Muscle layer of colon (tissue), 2 donors: ENCODE results near the gene HABP2.

ENCODE experiments used
- H3K27ac ChIP-seq: one replicate; pipeline ENCODE4 v1.7.0; 2013; ENCODE audit warnings: low read depth, mild to moderate bottlenecking, low read length, moderate library complexity
- H3K27me3 ChIP-seq, 2 donors: one replicate each; pipeline ENCODE4 v1.7.0; 2013; ENCODE audit warnings: low read length in 2 of 2, mild to moderate bottlenecking in 2 of 2; ENCODE audit not compliant: insufficient read depth in 2 of 2, control insufficient read depth in 1 of 2
- H3K36me3 ChIP-seq: one replicate; pipeline ENCODE4 v1.7.0; 2013; ENCODE audit warnings: mild to moderate bottlenecking, low read length; ENCODE audit not compliant: insufficient read depth
- H3K4me1 ChIP-seq: one replicate; pipeline ENCODE4 v1.7.0; 2013; ENCODE audit warnings: mild to moderate bottlenecking, low read length; ENCODE audit not compliant: insufficient read depth
- H3K4me3 ChIP-seq, 2 donors: one replicate each; pipeline ENCODE4 v1.7.0; 2013; ENCODE audit warnings: low read length in 2 of 2, low read depth in 1 of 2, mild to moderate bottlenecking in 1 of 2, moderate library complexity in 1 of 2
- H3K9ac ChIP-seq: one replicate; pipeline ENCODE4 v1.7.0; 2013; ENCODE audit warnings: low read length
- H3K9me3 ChIP-seq: one replicate; pipeline ENCODE4 v1.7.0; 2013; ENCODE audit warnings: mild to moderate bottlenecking, low read length
- donor health status: abdominal sarcoma.
- donor health status: Adenocarcinoma of cecum.

The HABP2 gene

GRCh38 chr10:113552701-113553100, at the start of gene HABP2:
Gene HABP2, plus strand, starts transcription at chr10:113553053. Its CDS starts 69 bp downstream, at chr10:113553122.
- H3K4me1 ChIP-seq, result no peaks in the 10 kb centered on the region
- H3K9me3 ChIP-seq, result no peaks in the 10 kb centered on the region
- H3K4me3 ChIP-seq, result no peak within 1 kb of the TSS
- H3K27ac ChIP-seq, result no peak within 1 kb of the TSS
- H3K27me3 ChIP-seq, result no peaks in the 10 kb centered on the region
- no peak within 1 kb of the TSS for H3K9ac ChIP-seq
- no peaks in the 10 kb centered on the region for H3K36me3 ChIP-seq

- Histone ChIP-seq H3K9me3 (no peaks in the 10 kb centered on the region), H3K36me3 (no peaks in the 10 kb centered on the region), H3K9ac (no peak overlapping the region), H3K27me3 (no peaks in the 10 kb centered on the region), H3K4me3 (no peak overlapping the region), H3K4me1 (peaks cover 3% of the 10 kb centered on the region), H3K27ac (no peak overlapping the region)
Observed at GRCh38 chr10:113503930-113504329, 48.9 kb upstream of the HABP2 start.

GRCh38 chr10:113504423-113504822, 48.4 kb upstream of the HABP2 start:
- no peaks in the 10 kb centered on the region for H3K36me3 ChIP-seq
- H3K27ac ChIP-seq, result no peak overlapping the region
- H3K4me3 ChIP-seq, result no peak overlapping the region
- H3K27me3 ChIP-seq, result no peaks in the 10 kb centered on the region
- no peak overlapping the region for H3K9ac ChIP-seq
- no peaks in the 10 kb centered on the region for H3K4me1 ChIP-seq
- H3K9me3 ChIP-seq, result no peaks in the 10 kb centered on the region

GRCh38 chr10:113506476-113506875, 46.4 kb upstream of the HABP2 start:
- H3K27me3 ChIP-seq, result no peaks in the 10 kb centered on the region
- no peak overlapping the region for H3K27ac ChIP-seq
- H3K9ac ChIP-seq, result no peak overlapping the region
- no peaks in the 10 kb centered on the region for H3K4me1 ChIP-seq
- no peaks in the 10 kb centered on the region for H3K9me3 ChIP-seq
- H3K36me3 ChIP-seq, result no peaks in the 10 kb centered on the region
- H3K4me3 ChIP-seq, result no peak overlapping the region

GRCh38 chr10:113511419-113511818, 41.4 kb upstream of the HABP2 start:
- no peak overlapping the region for H3K9ac ChIP-seq
- H3K4me1 ChIP-seq, result no peaks in the 10 kb centered on the region
- H3K9me3 ChIP-seq, result no peaks in the 10 kb centered on the region
- H3K36me3 ChIP-seq, result no peaks in the 10 kb centered on the region
- no peak overlapping the region for H3K27ac ChIP-seq
- H3K27me3 ChIP-seq, result no peaks in the 10 kb centered on the region
- no peak overlapping the region for H3K4me3 ChIP-seq

- Histone ChIP-seq H3K9ac (no peak overlapping the region), H3K27me3 (no peaks in the 10 kb centered on the region), H3K27ac (no peak overlapping the region), H3K4me1 (no peaks in the 10 kb centered on the region), H3K36me3 (no peaks in the 10 kb centered on the region), H3K4me3 (no peak overlapping the region), H3K9me3 (no peaks in the 10 kb centered on the region)
Observed at GRCh38 chr10:113515161-113515560, 37.7 kb upstream of the HABP2 start.

- H3K9me3 ChIP-seq, result no peaks in the 10 kb centered on the region
- no peak overlapping the region for H3K4me3 ChIP-seq
- no peaks in the 10 kb centered on the region for H3K27me3 ChIP-seq
- H3K27ac ChIP-seq, result no peak overlapping the region
- no peak overlapping the region for H3K9ac ChIP-seq
- H3K36me3 ChIP-seq, result no peaks in the 10 kb centered on the region
- peaks cover 4% of the 10 kb centered on the region for H3K4me1 ChIP-seq
Observed at GRCh38 chr10:113515601-113516000, 37.3 kb upstream of the HABP2 start.

- Histone ChIP-seq H3K36me3 (no peaks in the 10 kb centered on the region), H3K9me3 (no peaks in the 10 kb centered on the region), H3K27me3 (no peaks in the 10 kb centered on the region), H3K9ac (no peak overlapping the region), H3K4me3 (no peak overlapping the region), H3K4me1 (peaks cover 7% of the 10 kb centered on the region), H3K27ac (no peak overlapping the region)
Observed at GRCh38 chr10:113516061-113516460, 36.8 kb upstream of the HABP2 start.

- Histone ChIP-seq H3K27me3 (no peaks in the 10 kb centered on the region), H3K27ac (no peak overlapping the region), H3K36me3 (no peaks in the 10 kb centered on the region), H3K9me3 (no peaks in the 10 kb centered on the region), H3K4me1 (peaks cover 7% of the 10 kb centered on the region), H3K4me3 (no peak overlapping the region), H3K9ac (no peak overlapping the region)
Observed at GRCh38 chr10:113517165-113517900, 35.5 kb upstream of the HABP2 start.

GRCh38 chr10:113517901-113518260, 35.0 kb upstream of the HABP2 start:
- Histone ChIP-seq H3K4me3 (no peak overlapping the region), H3K36me3 (no peaks in the 10 kb centered on the region), H3K9ac (no peak overlapping the region), H3K27ac (no peak overlapping the region), H3K9me3 (no peaks in the 10 kb centered on the region), H3K27me3 (no peaks in the 10 kb centered on the region), H3K4me1 (peaks cover 7% of the 10 kb centered on the region)

- Histone ChIP-seq H3K4me3 (no peak overlapping the region), H3K4me1 (peaks cover 7% of the 10 kb centered on the region), H3K27ac (no peak overlapping the region), H3K36me3 (no peaks in the 10 kb centered on the region), H3K9me3 (no peaks in the 10 kb centered on the region), H3K9ac (no peak overlapping the region), H3K27me3 (no peaks in the 10 kb centered on the region)
Observed at GRCh38 chr10:113518415-113518814, 34.4 kb upstream of the HABP2 start.
